Endothelial cell of umbilical vein (primary cell): ENCODE measurements around the gene MPG. TPM values are rescaled to one million over a fixed set of nuclear protein-coding genes. Genes with fewer than 3 reads are reported as not detected.

Experiments
- BruUV-seq: library from RNA; stranded (reverse); fragments of 400-500 nt; replicated peaks from 2 replicates; lab custom pipeline; 2021; lab: Mats Ljungman, UMichigan
- CTCF ChIA-PET: fragments of 300-600, 350-600 bp; sonication (Branson Sonifier 250); formaldehyde crosslinking; loops from one replicate; lab custom pipeline; 2021; ENCODE audit warnings: antibody characterized with exemption, inconsistent platforms; lab: Charles Lee
- POLR2A ChIA-PET: fragments of 300-600, 350-600 bp; sonication (Branson Sonifier 250); formaldehyde crosslinking; loops from one replicate; lab custom pipeline; 2021; ENCODE audit warnings: antibody characterized with exemption, inconsistent platforms; lab: Charles Lee
- DNase-seq: peaks from one replicate; pipeline ENCODE4 v3.0.0-alpha.2; 2011; ENCODE audit warnings: low read depth, low spot score
- FAIRE-seq: peaks from 2 replicates; lab custom pipeline; 2011; peaks lifted over from hg19 to GRCh38; lab: Jason Lieb, UNC
- H2AFZ ChIP-seq: 2 replicates; pipeline ENCODE4 v1.6.0; 2012; ENCODE audit warnings: low read depth, low read length, control low read depth, inconsistent platforms
- H3K27ac ChIP-seq: 2 replicates; pipeline ENCODE4 v1.5.1; 2011; ENCODE audit warnings: low read depth, mild to moderate bottlenecking, control low read depth, low read length, moderate library complexity; ENCODE audit not compliant: insufficient read depth
- H3K27me3 ChIP-seq, 2 experiments: 2 replicates each; pipeline versions ENCODE4 v1.6.0 to v1.6.1; 2011; ENCODE audit warnings: low read length in 2 of 2, mixed read lengths in 1 of 2; ENCODE audit not compliant: control insufficient read depth in 2 of 2, insufficient read depth in 2 of 2
- H3K36me3 ChIP-seq, 2 experiments: 2 replicates in 1 of 2; 3 replicates in 1 of 2; pipeline ENCODE4 v1.5.1; 2011; ENCODE audit warnings: low read length in 2 of 2, mild to moderate bottlenecking in 1 of 2, moderate library complexity in 1 of 2; ENCODE audit not compliant: control insufficient read depth in 2 of 2, insufficient read depth in 2 of 2; ENCODE audit errors: extremely low read depth in 1 of 2
- H3K4me1 ChIP-seq: 3 replicates; pipeline ENCODE4 v1.5.1; 2011; ENCODE audit warnings: mild to moderate bottlenecking, low read length; ENCODE audit not compliant: control insufficient read depth, insufficient read depth; ENCODE audit errors: extremely low read depth
- H3K4me2 ChIP-seq: 2 replicates; pipeline ENCODE4 v1.6.1; 2011; ENCODE audit warnings: low read length, control low read depth, mixed read lengths; ENCODE audit not compliant: insufficient read depth
- H3K4me3 ChIP-seq, 3 experiments: fragments of 200-600 bp in 1 of 3; sonication (generic), shearing (Covaris generic) in 1 of 3; replicated peaks in 1 of 3; 2 replicates each; pipeline ENCODE4 v1.5.1; 2011 to 2016; ENCODE audit warnings: control low read depth in 3 of 3, low read length in 3 of 3, mild to moderate bottlenecking in 2 of 3, inconsistent platforms in 1 of 3, low read depth in 1 of 3, moderate library complexity in 1 of 3; ENCODE audit not compliant: insufficient read depth in 1 of 3
- H3K79me2 ChIP-seq: 2 replicates; pipeline ENCODE4 v1.6.0; 2012; ENCODE audit warnings: low read length, inconsistent platforms; ENCODE audit not compliant: control insufficient read depth, insufficient read depth
- H3K9ac ChIP-seq: replicated peaks from 2 replicates; pipeline ENCODE3; 2011; ENCODE audit warnings: low read length, control low read depth; ENCODE audit not compliant: insufficient read depth; ENCODE audit errors: extremely low read depth
- H3K9me1 ChIP-seq: replicated peaks from 3 replicates; pipeline ENCODE4 v1.6.0; 2011; ENCODE audit warnings: mild to moderate bottlenecking, low read length; ENCODE audit not compliant: control insufficient read depth, insufficient read depth; ENCODE audit errors: extremely low read depth
- H3K9me3 ChIP-seq: replicated peaks from 2 replicates; pipeline ENCODE4 v1.5.1; 2012; ENCODE audit warnings: low read length, inconsistent platforms; ENCODE audit not compliant: control insufficient read depth, insufficient read depth
- H4K20me1 ChIP-seq: replicated peaks from 2 replicates; pipeline ENCODE3; 2011; ENCODE audit warnings: mild to moderate bottlenecking, low read length; ENCODE audit not compliant: control insufficient read depth, insufficient read depth; ENCODE audit errors: extremely low read depth
- FOS ChIP-seq: IDR thresholded peaks from 2 replicates; pipeline ENCODE4 v1.6.1; 2011; ENCODE audit warnings: mild to moderate bottlenecking, low read length, moderate library complexity, borderline replicate concordance; ENCODE audit not compliant: insufficient read depth
- MYC ChIP-seq: IDR thresholded peaks from one replicate; pipeline ENCODE4 v1.6.1; 2011; ENCODE audit warnings: mild to moderate bottlenecking, low read depth, low read length
- POLR2AphosphoS5 ChIP-seq: IDR thresholded peaks from 2 replicates; pipeline ENCODE4 v1.6.1; 2012; ENCODE audit warnings: low read depth, mild to moderate bottlenecking, control low read depth, low read length, moderate library complexity; ENCODE audit not compliant: insufficient read depth
- dilution Hi-C: fragments of 300-500 bp; cut with MboI; formaldehyde crosslinking; loops from one replicate; pipeline ENCODE4 v1.15.0; 2019; ENCODE audit warnings: low sequenced_read_pairs; ENCODE audit not compliant: extremely low pct_ligation_motif_present
- intact Hi-C: fragments of 100-400 bp; cut with micrococcal nuclease; formaldehyde crosslinking; loops from one replicate; pipeline ENCODE4 v1.10.0; 2022
- polyA plus RNA-seq, 4 experiments: library from polyadenylated mRNA; depleted of rRNA in 3 of 4; stranded (reverse) in 3 of 4; unstranded in 1 of 4; fragments of >200 nt; gene quantifications; 2 replicates each; pipeline versions ENCODE4 v1.2.1 to v1.2.3, GENCODE V29; 2011 to 2012; ENCODE audit warnings: missing spikeins in 1 of 4
- total RNA-seq: library from RNA; stranded (reverse); gene quantifications from 2 replicates; pipeline ENCODE4 v1.2.3, GENCODE V29; 2021

The MPG gene
- total and polyA plus RNA-seq, 2 donors (not counting 3 experiments of a cell fraction or from before 2014, with no cell fraction given): 70.5 to 140 TPM

GRCh38 chr16:58491-59439, 19.3 kb upstream of the MPG start:
- ChIA-PET CTCF (interaction anchor here (1.1 kb wide), 1 partner anchor 39 kb away, joined by 6 read pairs; no protein-coding TSS in a partner anchor), POLR2A (no interaction called here)
- Histone ChIP-seq H3K27ac (no peak overlapping the region), H3K9me3 (no peaks in the 10 kb centered on the region), H2AFZ (no peak overlapping the region), H3K4me1 (peaks cover 3% of the 10 kb centered on the region), H3K9ac (no peak overlapping the region), H3K4me3 (no peak overlapping the region), H3K9me1 (no peaks in the 10 kb centered on the region), H3K36me3 (peaks cover 0 to 66% of the 10 kb centered on the region in 2 experiments), H3K27me3 (no peaks in the 10 kb centered on the region), H3K79me2 (peaks cover 2% of the 10 kb centered on the region), H3K4me2 (no peak overlapping the region), H4K20me1 (no peaks in the 10 kb centered on the region)
- BruUV-seq: no TSS peak
- DNase-seq (no peak), FAIRE-seq (no peak)
- dilution Hi-C loops (no loop called here), intact Hi-C loops (no loop called here)
- TF ChIP-seq FOS (no peak), POLR2AphosphoS5 (peak; percentile 9)

- peaks cover 0 to 74% of the 10 kb centered on the region in 2 experiments for H3K36me3 ChIP-seq
- dilution Hi-C loops: no loop called here
Observed at GRCh38 chr16:59440-60059, 18.5 kb upstream of the MPG start.

More at GRCh38 chr16:59440-60059, 18.5 kb upstream of the MPG start:
- BruUV-seq: no TSS peak
- H3K9me3 ChIP-seq: no peaks in the 10 kb centered on the region
- H4K20me1 ChIP-seq: no peaks in the 10 kb centered on the region
- CTCF ChIA-PET: no interaction called here
- FAIRE-seq: no peak
- no peak for DNase-seq
- H2AFZ ChIP-seq: no peak overlapping the region
- no peaks in the 10 kb centered on the region for H3K79me2 ChIP-seq
- no peaks in the 10 kb centered on the region for H3K4me1 ChIP-seq
- no peak overlapping the region for H3K9ac ChIP-seq
- intact Hi-C loops: no loop called here
- H3K27ac ChIP-seq: no peak overlapping the region
- no peaks in the 10 kb centered on the region for H3K9me1 ChIP-seq
- no peak overlapping the region for H3K4me3 ChIP-seq
- POLR2A ChIA-PET: no interaction called here
- no peak overlapping the region for H3K4me2 ChIP-seq
- H3K27me3 ChIP-seq: no peaks in the 10 kb centered on the region
- TF ChIP-seq POLR2AphosphoS5 (peak; percentile 3), MYC (no peak)
